C4-2B (cell line): ENCODE measurements around the gene ENO3.

Experiments used
- H3K27ac ChIP-seq: fragments of 450-650 bp; 2 replicates; pipeline ENCODE4 v1.5.1; 2017
- CTCF ChIP-seq: fragments of 450-650 bp; conservative IDR thresholded peaks from 2 replicates; pipeline ENCODE4 v1.5.1; 2017; ENCODE audit warnings: mild to moderate bottlenecking
- ZFX ChIP-seq: fragments of 450-650 bp; IDR thresholded peaks from 2 replicates; pipeline ENCODE4 v1.6.1; 2017

Gene ENO3

GRCh38 chr17:4953451-4953961 lies 2.6 kb downstream of the ENO3 start:
- no peak for TF ChIP-seq ZFX
- TF ChIP-seq CTCF: no peak
- H3K27ac ChIP-seq: no peak overlapping the region

GRCh38 chr17:4955091-4955490 lies 4.2 kb downstream of the ENO3 start:
- TF ChIP-seq ZFX (no peak), CTCF (no peak)
- H3K27ac ChIP-seq: no peak overlapping the region

GRCh38 chr17:4956493-4957061 lies 5.7 kb downstream of the ENO3 start:
- no peak overlapping the region for H3K27ac ChIP-seq
- TF ChIP-seq CTCF (no peak), ZFX (no peak)

- H3K27ac ChIP-seq: no peak overlapping the region
- no peak for TF ChIP-seq ZFX
- no peak for TF ChIP-seq CTCF
These were observed 7.2 kb downstream of the ENO3 start for GRCh38 chr17:4958102-4958501.

- no peak overlapping the region for H3K27ac ChIP-seq
- TF ChIP-seq CTCF (no peak), ZFX (no peak)
These were observed 8.5 kb downstream of the ENO3 start for GRCh38 chr17:4959261-4959965.

- TF ChIP-seq ZFX: no peak
- no peak for TF ChIP-seq CTCF
- no peak overlapping the region for H3K27ac ChIP-seq
These were observed 9.5 kb downstream of the ENO3 start for GRCh38 chr17:4960279-4960922.
